CD4-positive, alpha-beta T cell treated with Interleukin-1 beta for 1 hour (primary cell): ENCODE data around the gene CCR6.

Experiments
- DNase-seq, 2 donors: peaks; one replicate each; pipeline ENCODE4 v3.0.0-alpha.2; 2020 to 2022

CCR6 gene

DNA sequence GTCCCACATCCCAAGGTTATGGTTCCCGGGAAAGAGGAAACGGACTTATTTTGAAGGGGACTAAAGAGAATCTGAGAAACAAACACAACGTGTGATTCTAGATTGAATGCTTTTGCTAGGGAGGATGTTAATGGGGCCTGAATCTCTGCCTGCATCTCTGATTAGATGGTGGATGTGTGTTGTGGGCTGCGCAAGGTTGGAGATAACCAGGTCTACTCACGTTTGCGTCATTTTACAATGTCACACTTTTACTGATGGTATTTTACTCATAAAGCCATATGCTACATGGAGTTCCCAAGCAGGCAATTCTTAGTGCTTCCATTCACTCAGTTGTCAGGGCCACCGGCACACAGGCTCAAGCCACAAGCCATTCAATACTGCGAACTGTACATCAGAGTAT, 23.2 kb upstream of the CCR6 start:
- no peak for DNase-seq

DNA sequence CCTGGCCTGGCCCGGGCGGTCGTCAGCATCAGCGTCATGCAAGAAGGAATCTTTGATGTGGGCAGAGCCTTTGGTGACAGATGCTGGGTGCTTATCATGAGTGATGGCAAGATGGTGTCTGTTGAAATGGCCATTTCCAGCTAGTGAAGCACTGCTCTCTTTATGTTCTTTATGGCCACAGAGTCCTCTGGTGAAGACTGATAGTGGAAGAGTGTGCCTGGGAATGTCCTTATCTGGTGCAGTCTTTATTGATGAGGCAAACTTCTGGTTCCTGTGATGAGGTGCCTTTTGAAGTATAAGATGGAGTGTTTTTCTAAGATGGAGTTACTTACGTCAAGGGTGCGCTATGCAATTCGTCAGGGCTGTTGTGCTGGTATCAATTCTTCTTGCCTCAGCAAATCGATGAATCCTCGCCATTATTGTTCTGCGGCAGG, 22.6 kb upstream of the CCR6 start:
- no peak for DNase-seq

DNA sequence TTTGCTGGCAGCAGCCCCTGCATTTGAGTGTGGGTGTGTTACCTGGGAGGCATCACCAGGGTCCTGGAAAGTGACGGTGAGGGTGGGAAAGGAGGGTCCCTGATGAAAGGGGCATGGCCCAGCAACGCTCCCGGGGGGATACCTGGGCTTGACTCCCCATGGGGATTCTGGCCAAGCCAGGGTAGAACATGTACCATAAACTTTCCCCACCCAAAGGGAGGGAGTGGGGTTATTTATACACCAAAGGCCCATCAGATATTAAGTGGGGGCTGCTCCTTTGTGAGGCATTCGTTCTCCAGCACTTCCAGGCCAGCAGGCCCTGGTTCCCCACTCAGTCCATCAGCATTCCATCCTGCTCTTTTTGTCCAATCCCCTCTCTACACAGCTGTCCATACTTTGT, 20.6 kb upstream of the CCR6 start:
- DNase-seq = no peak

DNA sequence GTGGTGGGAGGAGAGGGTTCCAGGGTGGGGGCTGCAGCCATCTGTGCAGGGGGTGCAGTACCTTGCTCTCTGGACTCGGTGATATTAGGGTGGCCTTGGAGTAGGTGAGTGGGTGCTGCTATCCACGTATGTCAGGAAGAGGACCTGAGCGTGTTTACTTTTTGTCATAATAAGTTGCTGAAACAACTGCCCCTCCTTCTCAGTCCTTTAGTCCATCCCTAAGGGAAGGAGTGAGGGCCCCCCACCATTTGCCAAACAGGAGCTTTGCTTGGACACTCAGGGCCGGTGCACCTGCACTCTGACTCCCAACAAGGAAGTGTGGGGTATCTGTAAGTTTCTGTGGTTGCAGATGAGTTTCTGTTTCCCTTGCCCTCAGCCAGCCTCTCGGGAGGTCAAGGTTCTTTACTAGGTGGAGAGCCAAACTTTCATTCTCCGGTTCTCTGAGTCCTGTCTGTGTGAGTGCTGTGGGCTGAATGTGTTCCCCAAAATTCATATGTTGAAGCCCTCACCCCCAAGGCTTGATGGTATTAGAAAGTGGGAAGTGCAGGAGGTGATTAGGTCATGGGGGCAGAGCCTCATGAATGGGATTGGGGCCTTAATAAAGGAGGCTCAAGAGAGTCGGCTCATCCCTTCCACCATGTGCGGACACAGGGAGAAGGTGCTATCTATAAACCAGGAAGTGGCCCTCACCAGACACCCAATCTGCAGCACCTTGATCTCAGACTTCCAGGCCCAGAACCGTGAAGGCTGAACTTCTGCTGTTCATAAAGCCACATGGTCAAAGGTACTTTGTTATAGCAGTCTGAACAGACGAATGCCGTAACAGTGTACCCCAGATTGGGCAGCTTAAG, 19.6 kb upstream of the CCR6 start:
- peak in 1 of 2 donors; percentile 39 for DNase-seq

DNA sequence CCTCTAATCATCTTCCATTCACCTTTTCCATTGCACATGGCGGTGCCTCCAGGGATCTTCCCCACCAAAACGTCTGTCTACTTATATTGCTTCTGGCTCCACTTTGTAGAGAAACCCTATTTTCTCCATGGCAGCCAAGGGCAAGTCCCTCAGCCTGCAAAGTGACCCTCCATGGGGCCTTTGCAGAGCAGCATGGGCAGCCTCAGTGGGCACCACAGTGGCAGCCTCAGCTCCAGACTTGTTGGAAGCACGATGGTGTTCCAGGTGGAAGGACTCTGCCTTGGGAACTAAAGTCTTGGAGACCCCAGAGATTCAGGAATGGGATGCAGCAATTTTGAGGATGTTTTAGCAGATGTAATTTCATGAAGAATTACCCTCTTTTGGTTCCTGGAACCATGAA, 18.5 kb upstream of the CCR6 start:
- DNase-seq = no peak

- DNase-seq = no peak
Observed at GRCh38 chr6:167105060-167105459, 17.8 kb upstream of the CCR6 start.

DNA sequence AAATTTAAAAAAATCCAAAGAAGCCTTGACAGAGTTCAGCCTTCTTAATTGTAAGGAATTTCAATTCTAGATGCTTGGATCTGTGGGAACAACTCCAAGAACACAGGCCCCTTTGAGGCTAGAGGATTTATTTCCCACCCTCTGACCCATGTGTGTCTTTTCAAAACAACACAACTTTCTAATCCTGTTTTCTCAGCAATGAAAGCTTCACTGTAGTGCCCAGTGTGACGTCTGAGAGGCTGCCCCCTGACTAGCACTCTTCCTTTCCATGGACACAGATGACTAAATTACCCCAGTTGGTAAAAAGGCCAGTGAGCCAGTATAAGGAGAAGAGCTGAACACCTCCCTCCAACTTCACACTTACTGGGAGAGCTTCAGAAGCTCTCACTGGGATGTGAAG, 16.5 kb upstream of the CCR6 start:
- DNase-seq = no peak

DNA sequence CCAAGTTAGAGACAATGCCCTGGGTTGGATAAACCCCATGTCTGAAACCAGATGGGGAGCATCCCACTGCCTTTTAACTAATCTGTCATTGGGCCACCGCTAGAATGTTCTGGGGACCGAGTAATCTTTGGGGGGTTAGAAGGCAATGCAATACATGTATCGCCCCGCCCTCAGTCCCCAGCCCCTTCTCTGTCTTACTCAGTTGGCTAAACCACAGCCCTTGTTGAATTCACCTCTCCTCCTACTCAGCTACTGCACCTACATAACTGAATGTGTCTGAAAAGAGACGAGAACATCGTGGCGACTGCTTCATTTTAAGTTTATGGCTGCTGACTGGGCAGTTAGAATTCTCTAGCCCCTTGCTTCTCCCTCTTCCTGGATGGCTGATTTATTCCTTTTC, 15.1 kb upstream of the CCR6 start:
- DNase-seq = no peak

- no peak for DNase-seq
Observed at GRCh38 chr6:167108278-167108677, 14.6 kb upstream of the CCR6 start.

DNA sequence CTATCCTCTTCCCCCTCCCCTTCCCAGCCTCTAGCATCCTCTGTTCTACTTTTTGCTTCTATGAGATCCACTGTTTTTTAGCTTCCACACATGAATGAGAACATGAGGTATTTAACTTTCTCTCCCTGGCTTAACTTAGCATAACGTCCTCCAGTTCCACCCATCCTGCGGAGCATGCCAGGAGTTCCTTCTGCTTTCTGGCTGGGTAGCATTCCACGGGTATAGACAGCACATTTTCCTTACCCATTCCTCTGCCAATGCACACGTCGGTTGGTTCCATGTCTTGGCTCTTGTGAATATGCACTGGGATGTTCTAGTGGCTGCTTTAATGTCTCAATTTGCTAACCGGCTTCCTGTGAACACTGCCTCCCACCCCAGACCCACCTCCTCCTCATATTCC, 13.2 kb upstream of the CCR6 start:
- no peak for DNase-seq

GRCh38 chr6:167111597-167111996, 11.3 kb upstream of the CCR6 start:
- DNase-seq = peak; percentile 20 to 35

GRCh38 chr6:167112421-167112820, 10.5 kb upstream of the CCR6 start:
- DNase-seq = no peak

DNA sequence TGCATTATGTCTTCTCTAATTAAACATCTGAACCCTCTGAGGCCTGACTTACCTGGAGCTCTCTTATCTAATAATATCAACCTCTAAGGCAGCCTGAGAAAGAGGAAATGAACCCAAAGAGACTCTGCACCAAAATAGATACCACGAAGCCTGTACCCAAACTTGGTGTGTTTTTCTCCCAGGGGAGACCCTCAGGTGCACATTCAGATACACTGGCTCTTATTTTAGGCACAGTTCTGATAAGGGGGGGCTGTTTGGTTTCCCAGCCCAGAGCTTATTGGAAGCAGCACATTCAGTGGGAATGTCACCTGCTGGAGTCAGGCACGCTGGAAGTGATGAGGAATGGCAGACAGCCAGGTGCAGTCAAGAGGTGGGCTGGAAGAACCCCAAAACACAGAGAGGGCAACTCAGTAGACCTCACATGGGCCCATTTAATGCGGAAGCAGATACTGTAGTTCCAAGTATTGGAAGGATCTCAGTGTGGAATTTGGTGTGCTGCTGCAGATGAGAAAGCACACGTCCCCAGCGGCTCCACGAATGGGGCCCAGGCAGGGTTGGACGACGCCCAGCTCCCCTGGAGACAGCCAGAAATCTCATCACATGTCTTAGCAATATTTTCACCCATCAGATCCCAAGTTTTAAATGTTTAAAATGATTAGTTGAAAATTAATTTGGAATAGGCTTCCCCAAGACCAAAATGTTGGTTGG, 9.7 kb upstream of the CCR6 start:
- peak in 1 of 2 donors; percentile 70 for DNase-seq

DNA sequence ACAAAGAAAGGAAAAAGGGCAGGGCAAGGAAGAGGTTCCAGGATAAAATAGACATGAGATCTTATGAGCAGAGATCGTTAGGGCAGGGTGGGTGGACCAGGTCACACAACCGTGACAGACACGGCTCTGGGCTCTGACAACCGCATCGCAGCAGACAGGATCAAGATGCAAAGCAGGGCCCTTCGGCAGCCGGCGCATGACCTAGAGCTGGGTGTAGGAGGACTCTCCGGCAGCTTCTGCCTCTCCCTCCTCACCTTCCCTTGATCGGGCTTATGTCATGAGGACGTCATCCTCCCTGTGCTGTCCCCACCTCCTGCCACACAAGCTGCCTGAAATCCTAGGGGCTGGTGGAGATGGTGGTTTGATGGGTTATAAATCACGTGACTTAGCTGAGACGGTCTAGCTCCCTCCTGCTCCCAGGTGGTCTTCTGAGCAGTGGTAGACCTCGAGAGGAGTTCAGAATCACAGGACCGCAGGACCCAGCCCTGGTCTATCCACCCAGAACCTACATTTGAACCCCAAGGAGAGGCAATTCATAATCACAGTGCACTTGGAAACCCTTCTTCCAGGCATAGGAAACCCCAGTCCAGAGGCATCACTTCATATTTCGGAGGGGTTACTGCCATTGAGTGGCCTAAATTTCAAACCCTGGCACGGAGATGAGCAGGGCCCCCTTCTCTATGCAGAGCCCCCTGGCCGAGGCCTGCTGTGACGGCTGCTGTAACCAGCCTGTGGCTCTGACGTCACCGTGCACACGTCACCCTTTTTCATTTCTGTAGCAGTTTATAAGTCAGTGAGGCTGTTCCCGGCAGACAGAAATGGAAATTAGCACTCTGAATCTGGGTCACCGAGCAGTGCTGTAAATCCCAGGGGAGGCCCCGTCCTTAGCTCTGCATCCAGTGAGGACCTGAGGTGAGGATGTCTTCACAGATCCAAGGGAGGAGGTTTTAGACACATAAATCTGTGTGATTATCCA, 8.7 kb upstream of the CCR6 start:
- DNase-seq = peak; percentile 74 to 92

GRCh38 chr6:167115054-167115453, 7.8 kb upstream of the CCR6 start:
- DNase-seq = no peak

DNA sequence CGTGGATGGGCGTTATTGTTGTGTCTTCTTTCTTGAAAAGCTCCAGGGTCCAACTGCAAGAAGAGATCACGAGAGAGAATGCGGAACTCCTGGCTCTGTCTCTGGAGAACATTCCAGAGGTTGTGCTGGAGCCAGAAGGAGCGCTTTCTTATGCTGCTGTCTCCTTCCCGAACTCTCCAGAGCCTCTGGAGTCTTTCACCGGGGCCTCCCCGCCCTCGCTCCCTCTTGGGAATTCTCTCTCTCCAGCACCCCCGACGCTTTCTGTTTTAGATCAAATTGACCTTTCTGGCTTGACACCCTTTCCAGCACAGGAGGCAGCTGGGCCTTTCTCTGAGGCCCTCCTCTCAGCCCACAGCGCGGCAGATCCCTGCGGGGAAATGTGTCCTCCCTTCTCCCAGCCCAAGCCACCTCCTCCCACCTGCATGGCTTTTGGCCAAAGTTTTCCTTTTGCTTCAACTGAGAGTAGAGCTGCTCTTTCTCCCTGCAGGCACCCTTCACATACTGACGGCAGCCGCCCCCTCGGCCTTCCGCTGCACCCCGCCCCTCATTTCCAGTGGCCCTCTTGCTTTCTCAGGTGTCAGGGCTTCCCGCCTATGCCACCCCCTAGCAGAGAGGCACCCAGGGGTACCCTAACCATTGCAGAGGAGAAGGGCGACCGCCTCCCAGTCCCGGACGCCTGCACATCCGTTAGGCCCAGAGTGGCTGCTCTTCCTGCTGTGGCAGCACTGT, 6.6 kb upstream of the CCR6 start:
- no peak for DNase-seq

GRCh38 chr6:167116838-167117228, 6.1 kb upstream of the CCR6 start:
- DNase-seq = no peak

- no peak for DNase-seq
Observed at GRCh38 chr6:167118006-167118405, 4.9 kb upstream of the CCR6 start.

GRCh38 chr6:167118839-167119238, 4.1 kb upstream of the CCR6 start:
- DNase-seq = peak in 1 of 2 donors; percentile 35

- peak; percentile 65 to 67 for DNase-seq
Observed at GRCh38 chr6:167119670-167120582, 3.0 kb upstream of the CCR6 start.

- no peak for DNase-seq
Observed at GRCh38 chr6:167120583-167120903, 2.4 kb upstream of the CCR6 start.
